Tongue (tissue), 2 donors: ENCODE measurements around the gene PIKFYVE. TPM values are rescaled to one million over a fixed set of nuclear protein-coding genes. Genes with fewer than 3 reads are reported as not detected.
A peak's percentile ranks its signal among the peaks of the same experiment; 100 is the strongest.
"Not testable (repeated sequence)": the region's sequence is repeated elsewhere in the genome, so short reads cannot be mapped to it uniquely, and the experiment has no call there.

Experiments
- DNase-seq: peaks from one replicate; pipeline ENCODE4 v3.0.0-alpha.2; 2015
- total RNA-seq: library from RNA; depleted of rRNA; stranded (reverse); fragments of >200 nt; gene quantifications from one replicate; pipeline ENCODE4 v1.2.3, GENCODE V29; 2014

PIKFYVE gene
- total RNA-seq, 1 donor from 2014 or later: 43.1 TPM

DNA sequence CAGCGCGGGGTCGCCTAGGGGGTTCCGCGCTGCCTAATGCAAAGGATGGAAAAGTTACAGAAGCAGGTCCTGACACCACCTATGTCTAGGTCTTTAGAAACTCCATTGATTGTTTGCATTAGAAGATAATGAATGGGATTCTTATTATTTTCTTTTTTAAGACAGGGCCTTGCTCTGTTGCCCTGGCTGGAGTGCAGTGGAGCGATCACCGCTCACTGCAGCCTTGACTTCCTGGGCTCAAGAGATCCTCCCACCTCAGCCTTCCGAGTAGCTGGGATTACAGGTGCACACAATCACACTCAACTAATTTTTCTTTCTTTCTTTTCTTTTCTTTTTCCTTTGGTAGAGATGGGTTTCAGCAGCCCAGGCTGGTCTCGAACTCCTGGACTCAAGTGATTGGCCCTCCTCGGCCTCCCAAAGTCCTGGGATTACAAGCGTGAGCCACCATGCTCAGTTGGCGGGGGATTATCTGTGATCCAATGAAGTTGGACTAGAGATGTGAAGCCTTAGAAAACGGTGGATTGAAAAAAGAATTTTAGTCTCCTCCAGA lies 10.4 kb upstream of the PIKFYVE start:
- DNase-seq: no peak

DNA sequence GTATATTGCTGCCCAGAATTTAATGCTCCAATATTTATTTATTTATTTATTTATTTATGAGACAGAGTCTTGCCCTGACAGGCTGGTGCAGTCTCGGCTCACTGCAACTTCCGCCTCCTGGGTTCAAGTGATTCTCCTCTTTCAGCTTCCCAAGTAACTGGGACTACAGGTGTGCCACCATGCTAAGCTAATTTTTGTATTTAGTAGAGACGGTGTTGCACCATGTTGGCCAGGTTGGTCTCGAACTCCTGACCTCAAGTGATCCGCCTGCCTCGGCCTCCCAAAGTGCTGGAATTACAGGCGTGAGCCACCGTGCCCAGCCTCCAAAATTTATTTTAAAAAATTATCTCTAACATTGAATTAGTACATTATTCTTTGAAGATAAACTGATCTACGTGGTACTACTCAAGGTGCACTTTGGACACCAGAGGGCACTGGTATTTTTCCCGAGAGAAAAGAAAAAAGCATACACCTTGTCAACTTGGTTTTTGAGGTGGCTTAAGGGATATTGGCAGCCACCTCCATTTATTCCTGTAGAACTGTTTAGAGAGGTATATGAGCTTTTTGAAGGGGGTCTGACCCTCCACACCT lies 9.8 kb upstream of the PIKFYVE start:
- DNase-seq: no peak

DNA sequence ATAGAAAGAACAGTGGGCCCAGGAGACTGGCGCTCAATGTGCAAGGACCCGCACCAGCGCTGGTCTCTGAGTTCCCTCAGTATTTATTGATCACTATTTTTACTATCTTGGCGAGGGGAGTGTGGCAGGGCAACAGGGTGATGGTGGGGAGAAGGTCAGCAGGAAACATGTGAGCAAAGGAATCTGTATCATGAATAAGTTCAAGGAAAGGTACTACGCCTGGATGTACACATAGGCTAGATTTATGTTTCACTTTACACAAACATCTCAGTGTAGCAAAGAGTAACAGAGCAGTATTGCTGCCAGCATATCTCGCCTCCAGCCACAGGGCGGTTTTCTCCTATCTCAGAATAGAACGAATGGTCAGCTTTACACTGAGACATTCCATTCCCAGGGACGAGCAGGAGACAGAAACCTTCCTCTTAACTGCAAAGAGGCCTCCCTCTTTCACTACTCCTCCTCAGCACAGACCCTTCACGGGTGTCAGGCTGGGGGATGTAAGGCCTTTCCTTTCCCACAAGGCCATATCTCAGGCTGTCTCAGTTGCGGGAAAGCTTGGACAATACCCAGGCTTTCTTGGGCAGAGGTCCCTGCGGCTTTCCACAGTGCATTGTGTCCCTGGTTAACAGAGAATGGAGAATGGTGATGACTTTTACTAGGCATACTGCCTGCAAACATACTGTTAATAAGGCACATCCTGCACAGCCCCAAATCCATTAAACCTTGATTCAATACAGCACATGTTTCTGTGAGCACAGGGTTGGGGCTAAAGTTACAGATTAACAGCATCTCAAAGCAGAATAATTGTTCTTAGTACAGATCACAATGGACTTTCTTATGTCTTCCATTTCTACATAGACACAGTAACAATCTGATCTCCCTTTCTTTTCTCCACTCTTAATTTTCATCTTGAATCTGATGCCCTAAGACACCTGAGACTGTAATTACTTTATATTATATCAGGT lies 8.9 kb upstream of the PIKFYVE start:
- not testable (repeated sequence) for DNase-seq

DNA sequence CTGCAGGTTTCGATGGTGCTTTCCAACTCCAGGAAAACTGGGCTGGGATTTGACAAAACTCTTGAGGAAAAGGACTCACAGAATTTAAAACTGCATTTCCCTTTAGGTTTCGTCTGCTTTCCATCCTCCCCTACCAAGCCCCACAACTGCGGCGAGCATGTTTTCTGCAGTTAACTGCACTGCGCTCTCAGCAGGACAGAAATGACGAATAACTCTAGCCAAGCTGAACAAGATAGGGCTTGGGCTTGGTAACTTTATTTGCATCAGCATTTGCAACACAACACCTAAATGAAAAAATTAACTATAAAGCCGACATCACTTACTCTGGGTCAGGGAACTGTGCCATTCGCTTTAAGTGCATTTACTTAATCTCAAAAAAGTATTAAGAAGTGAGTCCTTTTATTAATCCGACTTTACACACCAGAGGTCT lies 669 bp upstream of the PIKFYVE start:
- no peak for DNase-seq

DNA sequence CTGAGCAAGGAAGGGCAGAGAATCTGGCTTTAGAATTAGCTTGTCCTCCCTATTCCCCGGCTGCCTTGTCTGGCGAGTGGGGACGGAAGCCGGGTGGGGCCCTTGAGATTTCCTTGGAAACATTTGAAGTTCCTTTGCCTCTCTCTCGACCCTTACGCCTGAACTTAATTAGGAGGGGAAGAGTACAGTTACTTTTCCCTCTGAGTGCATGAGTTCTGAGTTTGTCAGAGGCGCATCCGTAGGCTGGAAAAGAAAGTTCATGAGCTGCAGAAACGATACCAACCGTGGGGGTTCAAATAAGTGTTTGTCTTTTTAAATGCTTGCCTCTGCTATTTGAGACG lies 468 bp downstream of the PIKFYVE start:
- no peak for DNase-seq

DNA sequence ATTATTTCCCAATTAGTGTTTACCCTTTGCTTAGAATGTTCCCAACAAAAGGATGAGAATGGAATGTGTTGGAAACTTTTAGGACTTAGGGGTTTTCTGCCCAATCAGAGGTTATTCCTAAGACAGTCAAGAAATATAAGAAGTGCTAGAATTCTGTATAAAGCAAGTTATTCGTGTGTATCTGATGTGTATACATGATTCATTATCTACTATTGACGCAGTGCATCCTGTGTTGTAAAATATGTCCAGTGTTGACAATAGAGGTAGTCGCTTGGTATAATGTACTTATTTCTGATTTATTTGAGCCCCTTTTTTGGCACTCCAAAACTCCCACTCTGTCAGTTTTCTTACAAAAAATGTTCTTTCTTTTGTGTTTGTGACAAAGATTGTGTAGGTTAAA lies 881 bp downstream of the PIKFYVE start:
- DNase-seq: no peak

DNA sequence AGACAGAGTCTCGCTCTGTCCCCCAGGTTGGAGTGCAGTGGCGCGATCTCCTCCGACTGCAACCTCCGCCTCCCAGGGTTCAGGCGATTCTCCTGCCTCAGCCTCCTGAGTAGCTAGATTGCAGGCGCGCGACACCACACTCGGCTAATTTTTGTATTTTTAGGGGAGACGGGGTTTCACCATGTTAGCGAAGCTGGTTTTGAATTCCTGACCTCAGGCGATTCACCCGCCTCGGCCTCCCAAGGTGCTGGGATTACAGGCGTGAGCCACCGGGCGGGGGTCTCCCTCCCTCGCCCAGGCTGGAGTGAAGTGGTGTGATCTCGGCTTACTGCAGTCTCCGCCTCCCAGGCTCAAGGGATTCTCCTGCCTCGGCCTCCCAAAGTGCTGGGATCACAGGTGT lies 1.5 kb downstream of the PIKFYVE start:
- not testable (repeated sequence) for DNase-seq

DNA sequence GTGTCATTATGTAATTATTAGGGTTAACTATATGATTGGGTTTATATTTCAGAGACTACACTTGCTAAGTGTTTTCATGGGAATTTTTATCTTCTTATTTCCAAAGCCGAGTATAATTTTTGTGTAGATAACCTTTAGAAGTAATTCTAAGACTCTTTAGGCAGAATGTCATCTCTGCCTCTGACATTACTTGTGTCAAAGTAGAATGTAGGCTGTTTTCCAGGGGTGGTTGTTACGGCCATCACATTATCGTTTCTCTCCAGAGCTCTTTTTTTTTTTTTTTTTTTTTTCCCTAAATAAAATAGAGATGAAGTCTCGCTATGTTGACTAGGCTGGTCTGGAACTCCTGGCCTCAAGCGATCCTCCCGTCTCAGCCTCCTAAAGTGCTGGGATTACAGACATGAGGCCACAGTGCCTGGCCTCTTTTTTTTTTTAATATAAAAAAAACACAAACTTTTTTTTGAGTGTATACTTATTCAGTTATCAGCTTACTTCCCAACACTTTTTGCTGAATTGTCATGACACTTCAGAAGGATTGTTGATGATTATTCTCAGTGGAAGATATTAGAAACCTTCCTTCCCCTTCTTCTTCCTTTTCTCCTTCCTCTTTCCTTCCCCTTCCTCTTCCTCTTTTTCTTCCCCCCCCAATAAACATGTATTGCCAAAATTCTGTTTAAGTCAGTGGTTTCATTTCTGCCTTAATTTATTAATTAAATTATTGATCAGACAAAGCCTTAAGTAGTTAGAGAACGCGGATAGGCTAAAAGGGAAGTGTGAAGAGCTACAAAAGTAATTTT lies 2.3 kb downstream of the PIKFYVE start:
- DNase-seq: no peak

DNA sequence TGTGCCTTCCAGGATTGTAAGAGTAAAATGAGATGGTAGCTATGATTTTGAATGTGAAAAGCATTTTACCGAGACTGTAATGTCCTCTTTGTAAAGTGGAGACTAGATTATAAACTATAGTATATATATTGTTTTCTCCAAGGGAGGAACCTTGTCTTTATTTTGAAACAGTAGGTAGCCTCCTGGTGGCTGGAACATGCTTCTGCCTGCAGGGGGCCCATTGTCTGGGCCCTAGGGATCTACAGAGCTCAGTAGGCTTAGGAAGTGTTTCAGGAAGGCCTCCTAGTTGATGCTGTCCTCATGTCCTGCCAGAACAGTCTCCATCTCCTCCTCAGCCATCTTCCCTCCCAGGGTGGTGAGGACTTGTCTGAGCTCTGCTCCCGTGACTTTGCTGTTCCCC lies 3.0 kb downstream of the PIKFYVE start:
- DNase-seq: no peak

DNA sequence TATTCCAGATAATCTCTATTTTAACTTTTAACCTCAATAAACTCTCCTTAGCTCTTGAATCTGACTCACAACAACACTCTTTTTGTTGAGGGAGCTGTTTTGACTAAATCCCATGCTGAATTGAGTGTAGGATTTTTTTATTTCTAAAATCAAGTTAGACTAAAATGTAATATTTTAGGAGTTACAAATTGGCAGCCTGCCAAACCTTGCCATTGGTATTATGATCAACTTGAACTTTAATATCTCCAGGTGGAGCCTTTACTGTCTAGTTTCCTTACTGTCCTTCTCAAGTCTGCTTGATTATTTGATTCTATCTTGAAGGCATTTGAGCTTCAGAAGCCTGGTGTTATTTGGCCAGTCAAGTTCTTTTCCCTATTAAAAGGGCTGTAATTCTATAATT lies 8.7 kb downstream of the PIKFYVE start:
- no peak for DNase-seq

DNA sequence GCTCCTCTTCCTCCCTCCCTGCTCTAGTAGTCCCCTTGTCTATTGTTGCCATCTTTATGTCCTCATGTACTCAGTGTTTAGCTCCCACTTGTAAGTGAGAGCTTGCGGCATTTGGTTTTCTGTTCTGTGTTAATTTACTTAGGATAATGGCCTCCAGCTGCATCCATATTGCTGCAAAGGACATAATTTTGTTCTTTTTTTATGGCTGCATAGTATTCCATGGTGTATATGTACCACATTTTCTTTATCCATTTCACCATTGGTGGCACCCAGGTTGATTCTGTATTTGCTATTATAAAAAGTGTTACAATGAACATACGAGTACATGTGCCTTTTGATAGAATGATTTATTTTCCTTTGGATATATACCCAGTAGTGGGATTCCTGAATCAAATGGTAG lies 12.5 kb downstream of the PIKFYVE start:
- no peak for DNase-seq

DNA sequence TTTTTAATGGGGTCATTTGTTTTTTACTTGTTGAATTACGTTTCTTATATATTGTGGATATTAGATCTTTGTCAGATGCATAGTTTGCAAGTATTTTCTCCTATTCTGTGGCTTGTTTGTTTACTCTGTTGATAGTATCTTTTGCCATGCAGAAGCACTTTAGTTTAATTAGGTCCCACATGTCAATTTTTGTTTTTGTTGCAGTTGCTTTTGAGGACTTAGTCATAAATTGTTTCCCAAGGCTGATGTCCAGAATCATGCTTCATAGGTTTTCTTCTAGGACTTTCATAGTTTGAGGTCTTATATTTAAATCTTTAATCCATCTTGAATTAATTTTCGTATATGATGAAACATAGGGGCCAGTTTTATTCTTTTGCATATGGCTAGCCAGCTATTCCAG lies 13.2 kb downstream of the PIKFYVE start:
- DNase-seq: no peak

DNA sequence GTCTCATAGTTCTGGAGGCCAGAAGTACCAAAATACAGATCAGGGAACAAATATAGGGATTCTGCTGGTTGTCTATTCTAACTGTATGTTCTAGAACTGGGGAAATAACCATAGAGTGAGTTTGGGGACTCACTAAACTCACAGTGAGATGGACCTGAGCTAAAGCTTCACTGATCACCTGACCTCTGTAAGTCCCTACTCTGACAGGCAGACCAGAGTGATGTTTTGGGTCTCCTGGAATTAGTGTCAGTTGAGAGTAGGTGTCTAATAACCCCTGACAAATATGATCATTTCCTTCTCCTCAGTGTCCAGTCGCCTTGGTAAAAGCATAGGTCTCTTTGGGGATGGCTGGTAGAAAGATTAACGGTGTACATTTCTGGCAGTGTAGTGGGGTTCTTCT lies 14.2 kb downstream of the PIKFYVE start:
- no peak for DNase-seq

DNA sequence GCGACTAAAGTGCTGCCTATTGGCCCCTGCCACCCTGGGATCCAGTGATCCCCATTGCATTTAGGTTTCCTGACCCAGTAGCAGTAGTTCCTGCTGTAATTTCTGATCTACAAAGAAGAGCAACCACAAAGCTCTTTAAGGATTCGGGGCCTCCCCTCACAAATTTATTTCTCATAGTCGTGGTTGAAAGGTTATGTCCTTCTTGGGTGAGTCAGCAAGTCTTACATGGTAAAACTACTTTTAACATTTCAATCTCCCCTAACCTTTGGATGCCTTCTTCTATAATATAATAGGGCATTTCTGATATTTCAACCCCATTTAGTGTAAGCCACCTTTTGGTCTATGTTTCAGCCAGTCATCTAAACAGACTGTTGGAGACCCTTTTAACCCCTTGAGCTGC lies 14.9 kb downstream of the PIKFYVE start:
- no peak for DNase-seq

DNA sequence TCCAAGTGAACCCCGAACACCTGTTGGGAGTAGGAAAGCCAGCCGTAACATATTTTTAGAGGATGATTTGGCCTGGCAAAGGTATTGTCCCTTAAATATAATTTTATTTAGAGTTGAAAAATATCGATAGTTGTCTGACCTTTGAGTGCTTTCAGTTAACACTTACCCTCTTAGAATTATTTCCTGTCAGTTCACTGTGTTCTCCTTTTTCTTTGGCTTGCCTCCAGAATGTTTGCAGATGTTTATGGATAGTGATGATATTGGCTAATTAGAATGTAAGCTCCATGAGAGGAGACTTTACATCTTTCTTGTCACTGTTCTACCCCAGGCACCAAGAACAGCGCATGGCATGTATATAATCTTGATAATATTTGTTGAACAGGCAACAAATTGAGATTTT lies 19.8 kb downstream of the PIKFYVE start:
- DNase-seq: no peak

DNA sequence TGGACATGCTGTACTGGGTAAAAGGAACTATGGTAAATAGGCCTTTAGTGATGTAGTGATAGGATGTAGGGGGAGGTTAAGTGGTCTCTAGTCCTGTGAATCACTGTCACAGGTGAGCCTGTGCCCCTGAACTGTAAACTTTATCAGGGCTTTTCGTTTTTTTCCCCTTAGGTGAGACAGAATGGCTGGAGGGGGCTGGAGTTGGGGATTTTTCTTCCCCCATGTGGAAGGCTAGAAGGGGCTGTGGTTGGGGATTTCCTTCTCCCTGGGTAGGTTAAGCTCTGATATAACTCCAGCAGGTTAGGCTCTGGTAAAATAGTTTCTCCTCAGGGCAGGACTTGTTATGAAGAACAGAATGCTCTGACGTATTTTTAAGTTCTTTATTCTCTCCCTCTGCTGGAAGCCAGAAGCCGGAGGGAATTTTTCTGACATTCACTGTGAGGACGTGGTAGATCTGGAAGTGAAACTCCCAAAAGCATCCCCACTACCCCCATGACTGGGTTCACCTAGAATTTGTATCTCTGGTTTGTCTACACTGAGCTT lies 28.5 kb downstream of the PIKFYVE start:
- no peak for DNase-seq

DNA sequence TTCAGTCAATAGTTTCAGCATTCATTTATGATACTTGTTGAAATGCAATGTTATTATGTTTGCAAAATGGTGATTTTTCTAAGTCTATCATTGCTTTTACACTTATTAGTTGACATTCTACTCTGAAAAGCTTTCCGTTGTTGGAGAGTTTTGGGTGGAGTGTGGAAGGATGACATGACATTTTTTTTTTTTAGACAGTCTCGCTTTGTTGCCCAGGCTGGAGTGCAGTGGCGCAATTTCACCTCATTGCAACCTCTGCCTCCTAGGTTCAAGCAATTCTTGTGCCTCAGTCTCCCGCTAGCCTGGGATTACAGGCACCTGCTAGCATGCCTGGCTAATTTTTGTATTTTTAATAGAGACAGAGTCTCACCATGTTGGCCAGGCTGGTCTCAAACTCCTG lies 29.8 kb downstream of the PIKFYVE start:
- no peak for DNase-seq

DNA sequence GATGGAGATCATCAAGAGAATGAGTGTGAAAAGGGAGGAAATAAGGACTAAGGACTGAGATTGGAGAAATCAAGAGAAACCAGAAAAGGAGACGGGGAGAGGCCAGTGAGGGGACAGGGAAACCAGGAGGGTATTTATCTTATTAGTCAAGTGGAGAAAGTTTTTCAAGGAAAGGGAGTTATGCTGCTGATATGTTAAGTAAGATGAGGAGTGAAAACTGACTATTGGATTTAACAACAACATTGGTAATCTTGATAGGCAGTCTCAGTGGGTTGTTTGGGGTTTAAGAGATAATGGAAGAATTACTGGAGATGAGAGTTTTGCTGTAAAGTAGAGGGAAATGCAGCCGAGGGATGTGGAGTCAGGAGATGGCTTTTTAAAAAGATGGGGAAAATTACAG lies 30.6 kb downstream of the PIKFYVE start:
- DNase-seq: no peak

DNA sequence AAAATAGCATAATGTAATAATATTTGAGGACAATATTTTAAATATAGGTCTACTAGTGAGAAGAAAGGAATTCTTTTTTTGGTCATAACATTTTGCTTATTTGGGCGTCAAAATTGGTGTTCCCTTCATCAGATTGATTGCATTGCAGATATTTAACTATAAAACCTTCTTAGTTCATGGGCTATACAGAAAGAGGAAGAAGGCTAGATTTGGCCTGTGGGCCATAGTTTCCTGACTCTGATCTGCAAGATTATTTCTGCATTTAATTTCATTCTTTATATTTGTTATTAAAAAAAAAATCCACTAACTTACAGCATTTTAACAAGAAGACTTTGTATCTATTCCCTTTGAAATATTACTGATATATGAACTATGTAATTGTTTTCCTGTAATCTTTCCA lies 31.9 kb downstream of the PIKFYVE start:
- no peak for DNase-seq

DNA sequence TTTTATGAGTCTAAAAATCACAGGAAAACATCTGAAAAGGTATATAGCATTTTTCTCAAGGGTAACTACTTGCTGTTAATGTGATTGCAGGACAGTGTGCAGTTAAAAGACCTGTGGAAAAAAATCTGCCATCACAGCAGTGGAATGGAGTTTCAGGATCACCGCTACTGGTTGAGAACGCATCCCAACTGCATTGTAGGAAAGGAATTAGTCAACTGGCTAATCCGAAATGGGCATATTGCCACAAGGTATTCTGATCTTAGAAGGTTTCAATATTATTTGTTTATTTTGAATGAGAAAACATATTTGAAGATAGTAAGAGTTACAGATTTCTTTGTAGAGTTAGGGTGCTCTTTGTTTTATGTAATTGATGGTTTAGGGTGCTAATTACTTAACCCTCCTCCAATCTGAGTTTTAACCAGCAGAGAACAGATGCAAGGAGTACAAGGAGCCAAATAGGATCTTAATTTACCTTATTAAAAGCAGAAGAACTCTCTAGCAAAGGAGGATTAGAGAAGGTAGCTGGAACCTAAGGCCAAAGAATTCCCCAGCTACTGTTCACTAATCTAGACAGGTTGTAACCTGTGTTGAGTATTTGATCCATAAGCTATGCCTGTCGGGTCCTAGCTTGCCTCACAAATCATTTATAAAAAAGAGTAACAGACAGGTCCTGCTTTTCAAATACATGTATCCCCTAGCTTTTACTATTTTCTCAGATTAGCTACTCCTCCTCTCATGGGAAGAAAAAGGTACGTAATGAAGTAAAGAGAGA lies 35.0 kb downstream of the PIKFYVE start:
- peak; percentile 49 for DNase-seq

DNA sequence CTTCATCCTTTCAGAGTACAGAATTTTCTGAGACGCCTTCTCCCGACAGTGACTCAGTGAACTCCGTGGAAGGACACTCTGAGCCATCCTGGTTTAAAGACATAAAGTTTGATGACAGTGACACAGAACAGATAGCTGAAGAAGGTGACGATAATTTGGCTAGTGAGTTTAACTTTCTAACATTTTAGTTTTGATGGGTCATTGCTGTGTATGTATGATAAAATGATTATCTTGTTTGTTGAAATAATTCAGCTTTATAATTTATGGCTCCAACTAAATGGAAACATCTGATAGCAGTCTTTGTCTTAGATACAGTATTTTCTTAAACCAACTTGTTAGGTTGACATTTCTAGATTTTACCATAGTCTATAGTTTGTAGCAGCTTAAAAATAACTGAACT lies 38.1 kb downstream of the PIKFYVE start:
- DNase-seq: no peak

DNA sequence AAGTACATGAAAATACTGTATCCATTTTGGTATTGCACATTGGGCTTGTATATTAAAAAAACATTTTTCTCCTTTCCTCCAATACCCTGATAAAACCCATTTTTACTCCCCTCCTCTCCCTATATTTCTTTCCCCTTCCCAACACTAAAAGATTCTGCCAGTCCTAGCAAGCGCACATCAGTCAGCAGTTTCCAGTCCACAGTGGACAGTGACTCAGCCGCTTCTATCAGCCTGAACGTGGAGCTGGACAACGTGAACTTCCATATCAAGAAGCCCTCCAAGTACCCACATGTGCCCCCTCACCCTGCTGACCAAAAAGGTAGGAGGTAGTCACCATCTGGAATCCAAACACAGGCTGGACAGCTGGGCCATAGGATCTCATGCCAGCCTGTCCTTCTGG lies 38.6 kb downstream of the PIKFYVE start:
- DNase-seq: no peak
